Peyer's patch (tissue), 4 donors: ENCODE data around the gene PLS1.

Experiments used
- POLR2A ChIP-seq, 2 donors: fragments of 450-650 bp; IDR thresholded peaks; one replicate each; pipeline ENCODE4 v1.5.1; 2017; ENCODE audit warnings: antibody characterized with exemption in 2 of 2, mild to moderate bottlenecking in 2 of 2, moderate library complexity in 2 of 2
- TF ChIP-seq, protein P1 (sequence below), 6 experiments: fragments of 450-650 bp in 4 of 6; fragments of 200-600 bp in 2 of 6; sonication (generic) in 1 of 6; IDR thresholded peaks; one replicate each; pipeline ENCODE4 v1.5.1; 2017 to 2019; ENCODE audit warnings: antibody characterized with exemption in 6 of 6, mild to moderate bottlenecking in 3 of 6, moderate library complexity in 1 of 6

DNA sequence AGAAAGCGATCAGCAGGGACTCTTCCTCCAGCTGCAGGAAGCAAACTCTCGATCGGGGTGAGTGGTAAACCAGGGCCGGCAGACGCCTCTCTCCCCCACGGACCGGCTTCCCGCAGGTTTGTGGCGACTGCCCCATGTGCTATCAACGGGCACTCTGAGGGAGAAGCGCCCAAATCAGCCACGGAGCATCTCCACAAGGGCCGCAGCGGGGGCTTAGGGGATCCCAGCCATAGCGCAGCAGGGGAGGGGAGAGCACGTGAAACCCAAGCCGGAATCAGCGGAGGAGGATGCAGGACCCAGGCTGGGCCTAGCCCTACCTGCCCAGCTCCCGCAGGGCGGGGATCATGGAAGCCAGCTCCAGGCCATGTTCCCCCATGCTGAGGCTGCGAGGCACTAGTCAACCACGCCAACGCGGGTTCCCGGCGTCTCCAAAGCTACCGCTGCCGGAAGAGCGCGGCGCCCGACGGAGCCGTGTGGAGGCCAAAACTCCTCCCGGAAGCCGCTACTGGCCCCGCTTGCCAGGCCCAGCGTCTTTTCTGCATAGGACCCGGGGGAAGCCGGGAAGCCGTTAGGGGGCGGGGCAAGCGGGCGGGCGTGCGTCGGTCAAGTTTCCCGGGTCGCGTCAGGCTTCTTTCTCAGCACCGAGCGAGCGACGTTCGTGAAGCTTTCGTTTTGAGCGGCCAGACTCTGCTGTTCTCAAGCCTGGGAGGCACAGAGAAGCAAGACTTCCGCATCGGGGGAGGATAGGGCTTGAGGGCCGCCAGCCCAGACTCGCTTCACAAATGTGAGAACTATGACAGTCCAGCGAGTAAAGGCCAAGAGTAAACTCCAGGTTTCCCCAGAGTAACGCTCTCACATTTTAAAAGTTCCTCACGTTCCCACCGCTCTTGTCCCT, 17.6 kb upstream of the PLS1 start, which contains the start of gene ATR:
- peak; percentile 68 to 76 for TF ChIP-seq POLR2A (IDR thresholded peaks at IDR 0.05)
- TF ChIP-seq, protein P1, sequence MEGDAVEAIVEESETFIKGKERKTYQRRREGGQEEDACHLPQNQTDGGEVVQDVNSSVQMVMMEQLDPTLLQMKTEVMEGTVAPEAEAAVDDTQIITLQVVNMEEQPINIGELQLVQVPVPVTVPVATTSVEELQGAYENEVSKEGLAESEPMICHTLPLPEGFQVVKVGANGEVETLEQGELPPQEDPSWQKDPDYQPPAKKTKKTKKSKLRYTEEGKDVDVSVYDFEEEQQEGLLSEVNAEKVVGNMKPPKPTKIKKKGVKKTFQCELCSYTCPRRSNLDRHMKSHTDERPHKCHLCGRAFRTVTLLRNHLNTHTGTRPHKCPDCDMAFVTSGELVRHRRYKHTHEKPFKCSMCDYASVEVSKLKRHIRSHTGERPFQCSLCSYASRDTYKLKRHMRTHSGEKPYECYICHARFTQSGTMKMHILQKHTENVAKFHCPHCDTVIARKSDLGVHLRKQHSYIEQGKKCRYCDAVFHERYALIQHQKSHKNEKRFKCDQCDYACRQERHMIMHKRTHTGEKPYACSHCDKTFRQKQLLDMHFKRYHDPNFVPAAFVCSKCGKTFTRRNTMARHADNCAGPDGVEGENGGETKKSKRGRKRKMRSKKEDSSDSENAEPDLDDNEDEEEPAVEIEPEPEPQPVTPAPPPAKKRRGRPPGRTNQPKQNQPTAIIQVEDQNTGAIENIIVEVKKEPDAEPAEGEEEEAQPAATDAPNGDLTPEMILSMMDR (IDR thresholded peaks at IDR 0.05), result peak in 1 of 6 experiments; percentile 5
